ENCODE data around the gene SLN.

Gene SLN

DNA sequence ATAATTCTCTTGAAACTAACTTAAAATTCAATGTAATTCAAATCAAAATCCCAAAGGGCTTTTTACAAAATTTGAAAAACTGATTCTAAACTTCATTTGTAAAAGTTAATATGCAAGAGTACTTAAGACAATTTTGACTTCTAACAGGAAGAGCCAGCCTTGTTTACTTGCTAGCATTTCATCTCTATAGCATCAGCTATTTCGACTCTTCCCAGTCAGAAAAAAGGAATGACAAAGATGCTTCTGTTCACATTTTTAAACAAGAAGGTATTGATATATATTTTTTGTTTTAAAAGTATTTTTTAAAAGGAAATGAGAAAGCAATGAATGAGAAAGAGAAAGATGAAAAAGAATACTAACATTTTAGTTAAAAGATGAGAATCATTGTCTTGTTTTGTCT lies 16.4 kb downstream of the SLN start:
- Histone ChIP-seq H3K27ac (replicated peaks) (no peak overlapping the region), H3K27me3 (ENCODE audit: insufficient read depth, poor library complexity, severe bottlenecking) (no peaks in the 10 kb centered on the region), H3K4me3 (replicated peaks; ENCODE audit: insufficient read depth, low read length) (no peak overlapping the region)
- TF ChIP-seq GABPA (IDR thresholded peaks at IDR 0.05; ENCODE audit: low read depth) (no peak), POLR2AphosphoS5 (IDR thresholded peaks at IDR 0.05; ENCODE audit: low read depth) (no peak), CTCF (IDR thresholded peaks at IDR 0.05; ENCODE audit: insufficient read depth, low read length) (no peak), SPI1 (IDR thresholded peaks at IDR 0.05; ENCODE audit: borderline replicate concordance, low read depth) (no peak)
- TF ChIP-seq, protein P1, sequence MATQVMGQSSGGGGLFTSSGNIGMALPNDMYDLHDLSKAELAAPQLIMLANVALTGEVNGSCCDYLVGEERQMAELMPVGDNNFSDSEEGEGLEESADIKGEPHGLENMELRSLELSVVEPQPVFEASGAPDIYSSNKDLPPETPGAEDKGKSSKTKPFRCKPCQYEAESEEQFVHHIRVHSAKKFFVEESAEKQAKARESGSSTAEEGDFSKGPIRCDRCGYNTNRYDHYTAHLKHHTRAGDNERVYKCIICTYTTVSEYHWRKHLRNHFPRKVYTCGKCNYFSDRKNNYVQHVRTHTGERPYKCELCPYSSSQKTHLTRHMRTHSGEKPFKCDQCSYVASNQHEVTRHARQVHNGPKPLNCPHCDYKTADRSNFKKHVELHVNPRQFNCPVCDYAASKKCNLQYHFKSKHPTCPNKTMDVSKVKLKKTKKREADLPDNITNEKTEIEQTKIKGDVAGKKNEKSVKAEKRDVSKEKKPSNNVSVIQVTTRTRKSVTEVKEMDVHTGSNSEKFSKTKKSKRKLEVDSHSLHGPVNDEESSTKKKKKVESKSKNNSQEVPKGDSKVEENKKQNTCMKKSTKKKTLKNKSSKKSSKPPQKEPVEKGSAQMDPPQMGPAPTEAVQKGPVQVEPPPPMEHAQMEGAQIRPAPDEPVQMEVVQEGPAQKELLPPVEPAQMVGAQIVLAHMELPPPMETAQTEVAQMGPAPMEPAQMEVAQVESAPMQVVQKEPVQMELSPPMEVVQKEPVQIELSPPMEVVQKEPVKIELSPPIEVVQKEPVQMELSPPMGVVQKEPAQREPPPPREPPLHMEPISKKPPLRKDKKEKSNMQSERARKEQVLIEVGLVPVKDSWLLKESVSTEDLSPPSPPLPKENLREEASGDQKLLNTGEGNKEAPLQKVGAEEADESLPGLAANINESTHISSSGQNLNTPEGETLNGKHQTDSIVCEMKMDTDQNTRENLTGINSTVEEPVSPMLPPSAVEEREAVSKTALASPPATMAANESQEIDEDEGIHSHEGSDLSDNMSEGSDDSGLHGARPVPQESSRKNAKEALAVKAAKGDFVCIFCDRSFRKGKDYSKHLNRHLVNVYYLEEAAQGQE (IDR thresholded peaks at IDR 0.05; ENCODE audit: insufficient replicate concordance, low read depth), result no peak
- no peak for DNase-seq (ENCODE audit: low read depth in 1 of 2, low spot score in 1 of 2)

DNA sequence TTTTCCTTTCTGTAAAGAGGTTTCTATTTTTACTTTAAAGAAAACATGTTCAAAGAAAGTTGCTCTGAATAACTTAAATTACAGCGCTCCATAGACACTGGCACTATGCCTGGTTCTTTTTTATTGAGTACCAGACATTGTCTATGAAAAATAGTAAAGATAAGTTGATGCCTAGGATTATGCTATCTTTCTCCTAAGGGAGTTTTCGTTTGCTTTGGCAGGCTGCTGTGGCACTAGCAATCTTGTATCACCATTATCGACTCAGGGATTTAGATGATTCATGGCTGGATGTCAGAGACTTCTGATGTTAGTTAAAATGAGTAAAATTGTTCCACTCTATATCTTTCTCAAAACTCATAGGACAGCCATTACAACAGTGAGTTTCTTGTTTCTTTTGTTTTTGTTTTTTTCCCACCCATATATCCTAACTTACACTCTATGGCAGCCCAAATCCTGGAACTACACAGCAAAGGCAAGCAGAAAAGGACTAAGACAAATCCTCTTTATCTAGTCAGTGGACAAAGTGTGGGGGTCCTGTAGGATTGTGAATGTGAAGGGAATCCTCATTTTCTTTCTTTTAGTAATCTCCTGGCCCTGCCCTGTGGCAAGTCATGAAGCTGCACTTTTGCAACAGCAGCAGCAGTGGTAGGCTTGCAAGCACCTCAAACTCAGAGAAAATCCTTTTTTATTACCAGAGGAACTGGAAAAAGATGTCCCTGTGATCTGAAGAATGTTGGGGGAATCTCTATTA lies 20.7 kb downstream of the SLN start:
- Histone ChIP-seq H3K4me3 (replicated peaks; ENCODE audit: insufficient read depth, low read length) (no peak overlapping the region), H3K27ac (replicated peaks) (no peak overlapping the region), H3K27me3 (ENCODE audit: insufficient read depth, poor library complexity, severe bottlenecking) (no peaks in the 10 kb centered on the region)
- no peak for TF ChIP-seq SPI1 (IDR thresholded peaks at IDR 0.05; ENCODE audit: borderline replicate concordance, low read depth)
- no peak for TF ChIP-seq POLR2AphosphoS5 (IDR thresholded peaks at IDR 0.05; ENCODE audit: low read depth)
- TF ChIP-seq, protein P1 (IDR thresholded peaks at IDR 0.05; ENCODE audit: insufficient replicate concordance, low read depth), result no peak
- TF ChIP-seq CTCF (IDR thresholded peaks at IDR 0.05; ENCODE audit: insufficient read depth, low read length), result no peak
- no peak for TF ChIP-seq GABPA (IDR thresholded peaks at IDR 0.05; ENCODE audit: low read depth)
- DNase-seq (ENCODE audit: low read depth in 1 of 2, low spot score in 1 of 2), result no peak

- Histone ChIP-seq H3K4me3 (replicated peaks; ENCODE audit: insufficient read depth, low read length) (no peak overlapping the region), H3K27me3 (ENCODE audit: insufficient read depth, poor library complexity, severe bottlenecking) (no peaks in the 10 kb centered on the region), H3K27ac (replicated peaks) (no peak overlapping the region)
- TF ChIP-seq CTCF (IDR thresholded peaks at IDR 0.05; ENCODE audit: insufficient read depth, low read length), result no peak
- no peak for TF ChIP-seq SPI1 (IDR thresholded peaks at IDR 0.05; ENCODE audit: borderline replicate concordance, low read depth)
- TF ChIP-seq, protein P1 (IDR thresholded peaks at IDR 0.05; ENCODE audit: insufficient replicate concordance, low read depth), result no peak
- TF ChIP-seq POLR2AphosphoS5 (IDR thresholded peaks at IDR 0.05; ENCODE audit: low read depth), result no peak
- no peak for TF ChIP-seq GABPA (IDR thresholded peaks at IDR 0.05; ENCODE audit: low read depth)
- DNase-seq (ENCODE audit: low read depth in 1 of 2, low spot score in 1 of 2), result peak in 1 of 2 experiments; percentile 69
These were observed 22.3 kb downstream of the SLN start for GRCh38 chr11:107689317-107690202.
